Natural killer cell (primary cell): Measurements from ENCODE around the gene MXD1. TPM values are rescaled to one million over a fixed set of nuclear protein-coding genes. Genes with fewer than 3 reads are reported as not detected.

Experiments
- ATAC-seq, 3 donors: fragments of 150-1000 bp in 2 of 3; fragments of 200-7000 bp in 1 of 3; cut with Tn5 transposase; 1 replicate in 1 of 3; 2 replicates in 2 of 3; pipeline ENCODE4 v1.10.0; 2021; ENCODE audit warnings: mild to moderate bottlenecking in 2 of 3, moderate library complexity in 2 of 3
- DNase-seq, 2 donors: peaks; one replicate each; pipeline versions ENCODE4 v3.0.0 to v3.0.0-alpha.2; 2013 to 2021; ENCODE audit warnings: mixed read lengths in 1 of 2
- H3K27ac ChIP-seq: one replicate; pipeline ENCODE4 v1.5.1; 2013; ENCODE audit warnings: mild to moderate bottlenecking, low read length
- H3K27me3 ChIP-seq: one replicate; pipeline ENCODE4 v1.6.1; 2013; ENCODE audit warnings: low read length; ENCODE audit not compliant: control insufficient read depth, insufficient read depth
- H3K36me3 ChIP-seq: one replicate; pipeline ENCODE4 v1.6.1; 2013; ENCODE audit warnings: low read length; ENCODE audit not compliant: control insufficient read depth, insufficient read depth
- H3K4me1 ChIP-seq: one replicate; pipeline ENCODE4 v1.6.1; 2013; ENCODE audit warnings: low read length; ENCODE audit not compliant: control insufficient read depth, insufficient read depth
- H3K4me3 ChIP-seq: one replicate; pipeline ENCODE4 v1.5.1; 2013; ENCODE audit warnings: low read length
- H3K9me3 ChIP-seq: one replicate; pipeline ENCODE4 v1.6.1; 2013; ENCODE audit warnings: low read length; ENCODE audit not compliant: control insufficient read depth, insufficient read depth
- H3K27ac Mint-ChIP-seq, 2 donors: one replicate each; pipeline ENCODE4 v1.8.0; 2022; ENCODE audit warnings: mild to moderate bottlenecking in 2 of 2, mixed read lengths in 2 of 2, moderate library complexity in 1 of 2
- H3K27me3 Mint-ChIP-seq, 2 donors: one replicate each; pipeline ENCODE4 v1.8.0; 2022; ENCODE audit warnings: low read depth in 2 of 2, mixed read lengths in 2 of 2
- H3K36me3 Mint-ChIP-seq: one replicate; pipeline ENCODE4 v1.8.0; 2022; ENCODE audit warnings: mixed read lengths
- H3K4me1 Mint-ChIP-seq, 2 donors: one replicate each; pipeline ENCODE4 v1.8.0; 2022; ENCODE audit warnings: mixed read lengths in 2 of 2
- H3K4me3 Mint-ChIP-seq: one replicate; pipeline ENCODE4 v1.8.0; 2022; ENCODE audit warnings: mild to moderate bottlenecking, moderate library complexity, mixed read lengths
- H3K9me3 Mint-ChIP-seq, 2 donors: one replicate each; pipeline ENCODE4 v1.8.0; 2022; ENCODE audit warnings: mixed read lengths in 2 of 2
- CTCF ChIP-seq: fragments of 200-600 bp; IDR thresholded peaks from one replicate; pipeline ENCODE4 v1.8.0; 2022; ENCODE audit warnings: antibody characterized with exemption
- WGBS: methylation state at CpG from one replicate; pipeline ENCODE4 v1.1.7; 2013; ENCODE audit warnings: missing lambda C conversion rate; ENCODE audit not compliant: insufficient coverage; 5-methylcytosine and 5-hydroxymethylcytosine counted together
- intact Hi-C: fragments of 100-400 bp; cut with micrococcal nuclease; formaldehyde crosslinking; loops from one replicate; pipeline ENCODE4 v1.14.2; 2022
- total RNA-seq, 4 donors: library from RNA; stranded (reverse); fragments of 120-200 nt in 1 of 4; gene quantifications; one replicate each; pipeline versions ENCODE4 v1.2.3 to v1.2.4, GENCODE V29; 2013 to 2022

MXD1 gene
- total RNA-seq, 3 donors from 2014 or later (not counting 1 experiment from before 2014, with no cell fraction given) = 63.0 to 165 (median 112) TPM

- Histone ChIP-seq H3K36me3 (no peaks in the 10 kb centered on the region), H3K4me3 (no peak overlapping the region), H3K9me3 (no peaks in the 10 kb centered on the region), H3K27ac (no peak overlapping the region), H3K27me3 (no peaks in the 10 kb centered on the region), H3K4me1 (peaks cover 9% of the 10 kb centered on the region)
- Mint-ChIP-seq H3K4me3 (no peak overlapping the region), H3K36me3 (no peaks in the 10 kb centered on the region), H3K27ac (no peak overlapping the region), H3K4me1 (peaks cover 5 to 10% of the 10 kb centered on the region in 2 donors), H3K9me3 (no peaks in the 10 kb centered on the region), H3K27me3 (peaks cover 7 to 13% of the 10 kb centered on the region in 2 donors)
- no peak for ATAC-seq
- intact Hi-C loops = no loop called here
- DNase-seq = no peak
- TF ChIP-seq CTCF = no peak
- 91% methylated on average over 11 of the region's 11 CpGs for WGBS
These were observed 40.1 kb downstream of the MXD1 start for GRCh38 chr2:69955029-69955428.

- Mint-ChIP-seq H3K4me1 (peaks cover 5 to 10% of the 10 kb centered on the region in 2 donors), H3K9me3 (no peaks in the 10 kb centered on the region), H3K27me3 (peaks cover 7 to 13% of the 10 kb centered on the region in 2 donors), H3K36me3 (no peaks in the 10 kb centered on the region), H3K27ac (no peak overlapping the region), H3K4me3 (no peak overlapping the region)
- H3K27me3 ChIP-seq = no peaks in the 10 kb centered on the region
- no peak overlapping the region for H3K4me3 ChIP-seq
- WGBS = 89% methylated on average over 6 of the region's 6 CpGs
- H3K27ac ChIP-seq = no peak overlapping the region
- intact Hi-C loops = no loop called here
- H3K4me1 ChIP-seq = peaks cover 9% of the 10 kb centered on the region
- no peak for ATAC-seq
- H3K36me3 ChIP-seq = no peaks in the 10 kb centered on the region
- DNase-seq = no peak
- no peaks in the 10 kb centered on the region for H3K9me3 ChIP-seq
- no peak for TF ChIP-seq CTCF
These were observed 41.6 kb downstream of the MXD1 start for GRCh38 chr2:69956475-69956979.

GRCh38 chr2:69957965-69958364 is 43.1 kb downstream of the MXD1 start:
- H3K36me3 Mint-ChIP-seq = no peaks in the 10 kb centered on the region
- no peaks in the 10 kb centered on the region for H3K9me3 ChIP-seq
- H3K4me3 ChIP-seq = no peak overlapping the region
- WGBS = 61% methylated on average over 8 of the region's 8 CpGs
- H3K27ac ChIP-seq = no peak overlapping the region
- DNase-seq (no peak), ATAC-seq (no peak)
- H3K27me3 Mint-ChIP-seq = peaks cover 7 to 13% of the 10 kb centered on the region in 2 donors
- no peaks in the 10 kb centered on the region for H3K36me3 ChIP-seq
- H3K4me1 Mint-ChIP-seq = peaks cover 5 to 10% of the 10 kb centered on the region in 2 donors
- no peaks in the 10 kb centered on the region for H3K27me3 ChIP-seq
- TF ChIP-seq CTCF = no peak
- no peak overlapping the region for H3K4me3 Mint-ChIP-seq
- H3K9me3 Mint-ChIP-seq = no peaks in the 10 kb centered on the region
- no peak overlapping the region for H3K27ac Mint-ChIP-seq
- intact Hi-C loops = no loop called here
- H3K4me1 ChIP-seq = peaks cover 9% of the 10 kb centered on the region

- no peaks in the 10 kb centered on the region for H3K36me3 Mint-ChIP-seq
- Histone ChIP-seq H3K36me3 (no peaks in the 10 kb centered on the region), H3K4me1 (peaks cover 9% of the 10 kb centered on the region), H3K9me3 (no peaks in the 10 kb centered on the region), H3K27me3 (no peaks in the 10 kb centered on the region), H3K4me3 (no peak overlapping the region), H3K27ac (no peak overlapping the region)
- WGBS = 92% methylated on average over 6 of the region's 6 CpGs
- TF ChIP-seq CTCF = no peak
- DNase-seq (no peak), ATAC-seq (no peak)
- intact Hi-C loops = no loop called here
- H3K27ac Mint-ChIP-seq = no peak overlapping the region
- no peak overlapping the region for H3K4me3 Mint-ChIP-seq
- H3K27me3 Mint-ChIP-seq = peaks cover 7 to 13% of the 10 kb centered on the region in 2 donors
- no peaks in the 10 kb centered on the region for H3K9me3 Mint-ChIP-seq
- peaks cover 5 to 10% of the 10 kb centered on the region in 2 donors for H3K4me1 Mint-ChIP-seq
These were observed 43.6 kb downstream of the MXD1 start for GRCh38 chr2:69958480-69958879.
